CD4-positive, alpha-beta T cell treated with Interleukin-21 for 1 hour (primary cell): ENCODE data around the gene ELF2.
"Not testable (repeated sequence)": the region's sequence is repeated elsewhere in the genome, so short reads cannot be mapped to it uniquely, and the experiment has no call there.

Experiments used
- DNase-seq: peaks from one replicate; pipeline ENCODE4 v3.0.0-alpha.2; 2020

ELF2 gene

DNA sequence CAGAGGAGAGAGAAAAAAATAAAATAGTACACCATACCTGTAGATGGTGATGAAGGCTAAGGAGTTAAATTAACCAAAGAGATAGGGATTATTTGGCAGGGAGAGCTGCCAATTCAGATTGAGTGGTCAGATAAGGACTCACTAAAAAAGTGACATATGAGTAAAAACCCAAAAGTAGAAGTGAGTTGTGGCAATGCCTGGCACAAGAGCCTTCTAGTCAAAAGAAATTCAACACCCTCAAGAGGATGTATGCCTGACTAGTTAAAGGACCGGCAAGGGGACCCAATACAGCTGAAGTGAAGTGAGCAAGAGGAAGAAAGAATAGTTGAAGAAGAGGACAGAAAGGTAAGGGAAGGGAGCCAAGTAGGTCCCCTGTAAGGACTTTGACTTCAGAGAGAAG is 34.9 kb downstream of the ELF2 start:
- DNase-seq, result no peak

DNA sequence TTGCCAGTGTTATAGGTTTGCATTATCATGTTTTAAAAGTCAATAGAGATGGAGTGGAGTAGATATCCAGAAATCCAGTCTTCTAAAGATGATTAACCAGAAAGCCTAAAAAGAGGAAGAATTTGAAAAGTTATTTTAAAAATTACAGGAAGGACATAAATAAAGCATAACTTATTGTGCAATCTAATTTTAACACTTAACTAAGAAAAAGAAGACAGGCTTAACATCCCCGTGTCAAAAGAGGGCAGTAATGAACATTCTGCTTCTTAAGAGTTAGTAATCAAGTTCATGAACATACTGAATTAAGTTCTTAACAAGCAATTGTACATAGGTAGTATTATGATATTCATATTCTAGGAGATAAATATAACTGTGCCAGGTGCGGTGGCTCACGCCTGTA is 39.3 kb downstream of the ELF2 start:
- DNase-seq, result no peak

DNA sequence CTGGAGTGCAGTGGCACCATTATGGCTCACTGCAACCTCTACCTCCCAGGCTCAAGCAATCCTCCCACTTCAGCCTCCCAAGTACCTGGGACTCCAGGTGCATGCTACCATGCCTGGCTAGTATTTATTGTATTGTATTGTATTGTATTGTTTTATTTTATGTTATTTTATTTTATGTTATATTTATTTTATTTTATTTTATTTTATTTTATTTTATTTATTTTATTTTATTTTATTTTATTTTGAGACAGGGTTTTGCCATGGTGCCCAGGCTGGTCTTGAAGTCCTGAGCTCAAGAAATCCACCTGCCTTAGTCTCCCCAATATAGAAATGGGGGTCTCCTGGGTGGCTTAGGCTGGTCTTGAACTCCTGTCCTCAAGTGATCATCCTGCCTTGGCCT is 42.6 kb downstream of the ELF2 start:
- no peak for DNase-seq

DNA sequence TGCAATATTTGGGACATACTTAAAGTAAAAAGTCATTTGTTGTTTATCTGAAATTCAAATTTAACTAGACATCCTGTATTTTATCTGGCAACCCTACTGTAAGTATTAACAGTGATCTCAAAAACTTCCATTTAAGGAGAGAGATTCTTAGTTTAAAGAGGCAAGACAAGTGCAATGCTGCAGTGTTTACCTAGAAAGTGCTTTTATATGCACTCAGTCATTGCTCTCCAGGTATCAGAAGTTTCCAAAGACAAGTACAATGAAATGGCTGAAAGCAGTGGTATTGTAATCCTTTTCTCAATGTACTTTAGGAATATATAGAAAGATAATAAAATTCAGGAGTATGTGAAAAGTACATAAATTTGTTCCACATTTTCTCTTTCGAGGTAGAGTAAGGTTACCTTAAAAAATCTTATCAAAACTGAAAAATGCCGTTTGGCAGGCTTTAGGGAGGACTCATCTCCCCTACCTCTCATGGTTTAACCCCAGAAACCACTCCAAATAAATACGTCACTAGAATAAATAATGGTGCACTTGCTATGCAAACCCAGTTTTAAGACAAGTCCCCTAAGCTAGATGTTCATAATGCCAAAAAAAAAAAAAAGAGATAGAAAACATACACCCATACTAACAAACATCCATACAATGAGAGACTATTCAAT is 45.7 kb downstream of the ELF2 start:
- no peak for DNase-seq

DNA sequence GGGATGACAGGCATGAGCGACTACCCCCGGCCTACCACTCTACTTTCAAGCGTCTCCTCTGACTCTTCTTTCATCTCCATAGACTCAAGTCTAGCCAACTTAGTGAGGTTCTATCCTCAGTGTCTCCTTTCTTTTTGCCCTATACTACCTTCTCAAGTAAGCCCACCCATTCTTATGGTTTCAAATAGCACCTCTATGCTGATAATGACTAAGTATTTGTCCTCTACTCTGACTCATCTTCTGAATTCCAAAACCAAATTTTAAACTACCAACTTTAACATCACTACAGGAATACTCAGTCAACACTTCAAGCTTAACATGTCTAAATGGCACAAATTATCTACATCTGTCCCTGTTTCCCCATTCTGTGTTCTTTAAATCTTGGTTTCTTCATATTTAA is 47.8 kb downstream of the ELF2 start:
- DNase-seq, result no peak

DNA sequence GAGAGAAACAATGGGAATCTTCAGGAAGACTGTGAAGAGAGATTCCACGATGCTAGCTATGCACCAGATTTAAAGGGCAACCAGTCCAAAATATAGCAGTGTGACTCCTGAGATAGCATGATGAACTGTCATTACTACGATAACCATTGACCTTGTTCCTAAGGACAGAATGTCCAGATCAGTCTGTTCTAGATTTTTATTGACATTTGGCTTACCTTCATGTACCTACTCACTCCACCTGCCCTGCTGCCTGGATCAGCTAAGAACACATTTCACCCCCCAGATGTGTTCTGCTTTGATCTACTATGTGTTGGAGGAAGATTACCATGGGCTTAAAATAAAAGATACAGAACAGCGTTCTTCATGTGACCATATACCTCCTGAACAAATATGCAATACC is 50.1 kb downstream of the ELF2 start:
- DNase-seq, result no peak

DNA sequence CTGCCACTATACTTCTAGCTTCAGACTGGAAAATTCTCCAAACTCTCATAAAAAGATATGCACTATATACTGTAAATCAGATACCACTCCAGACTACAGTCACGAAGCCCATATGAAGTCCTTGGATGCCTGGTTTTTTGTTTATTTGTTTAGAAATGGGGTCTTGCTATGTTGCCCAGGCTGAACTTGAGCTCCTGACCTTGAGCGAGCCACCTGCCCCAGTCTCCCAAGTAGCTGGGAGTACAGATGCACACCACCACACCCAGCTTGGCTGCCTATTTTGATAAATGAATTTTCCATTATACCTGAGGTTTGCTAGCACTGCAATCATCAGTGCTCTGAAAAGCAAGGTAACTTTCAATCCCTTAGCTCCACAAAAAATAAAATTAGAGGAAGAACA is 53.1 kb downstream of the ELF2 start:
- DNase-seq, result no peak

DNA sequence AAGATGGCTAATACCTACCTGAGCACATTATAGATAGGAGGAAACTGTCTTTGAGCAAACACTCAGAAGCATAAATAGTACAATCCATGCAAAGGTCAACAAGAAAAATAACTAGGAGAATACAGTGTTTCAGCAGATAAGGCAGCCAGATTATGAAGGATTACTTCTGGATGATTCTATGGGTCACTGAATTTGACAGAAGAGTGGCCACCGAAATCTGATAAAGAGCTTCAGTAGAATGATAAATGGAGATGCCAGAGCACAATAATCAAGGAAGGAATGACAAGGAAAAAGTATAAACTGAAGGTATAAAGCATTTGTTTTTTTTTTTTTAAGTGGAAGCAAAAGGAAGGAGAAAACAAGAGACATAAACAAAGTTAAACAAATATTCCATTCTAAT is 58.7 kb downstream of the ELF2 start:
- no peak for DNase-seq

DNA sequence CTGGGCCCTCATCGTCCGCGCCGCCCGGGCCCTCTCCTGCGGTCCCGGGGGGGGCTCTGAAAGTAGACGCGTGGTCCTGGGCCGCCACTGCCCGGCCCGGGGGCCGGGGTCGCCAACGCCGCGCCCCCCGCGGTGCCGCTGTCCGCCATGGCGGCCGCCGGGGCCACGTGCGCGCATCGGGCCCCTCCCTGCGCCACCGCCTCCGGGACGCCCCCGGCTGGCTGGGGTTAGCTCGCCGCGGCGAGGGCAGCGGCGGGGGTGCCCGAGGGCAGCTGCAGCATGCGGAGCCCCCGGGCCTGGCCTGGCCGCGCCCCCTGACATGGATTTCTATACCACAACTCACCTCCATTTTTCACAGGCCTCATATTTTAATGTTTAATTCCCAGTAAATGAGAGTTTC is 61.8 kb downstream of the ELF2 start:
- no peak for DNase-seq

DNA sequence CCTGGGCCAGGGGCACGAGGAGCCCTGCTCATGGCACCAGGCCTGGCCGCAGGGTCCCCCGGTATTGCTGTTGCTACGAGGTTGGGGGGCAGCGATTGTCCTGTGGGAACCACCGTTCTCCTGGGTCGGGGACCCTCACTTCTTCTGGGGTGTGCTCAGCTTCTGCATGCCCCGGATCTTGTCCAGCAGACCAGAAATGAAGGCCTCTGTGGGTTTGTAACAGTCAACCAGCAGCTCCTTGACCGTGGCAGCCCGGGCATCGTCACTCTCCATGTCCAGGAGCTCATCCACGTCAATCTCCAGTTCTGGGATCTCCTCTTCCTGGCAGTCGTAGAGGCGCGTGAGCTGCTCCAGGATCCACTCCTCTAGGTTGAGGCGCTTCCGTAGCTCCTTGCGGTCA is 62.2 kb downstream of the ELF2 start:
- DNase-seq, result not testable (repeated sequence)

DNA sequence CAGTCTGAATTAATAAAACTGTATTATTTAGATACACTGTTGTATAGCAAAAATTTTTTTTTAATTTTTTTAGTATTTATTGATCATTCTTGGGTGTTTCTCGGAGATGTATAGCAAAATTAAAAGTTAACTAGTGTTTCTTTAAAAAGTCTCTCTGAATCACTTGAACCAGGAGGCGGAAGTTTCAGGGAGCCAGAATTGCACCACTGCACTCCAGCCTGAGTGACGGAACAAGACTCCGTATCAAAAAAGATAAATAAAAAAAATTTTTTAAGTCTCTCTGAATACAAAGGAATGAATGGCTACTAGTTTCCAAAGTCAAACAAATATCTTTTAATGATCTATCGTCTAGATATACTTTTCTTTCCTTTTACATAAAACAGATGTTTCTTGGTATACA is 64.4 kb downstream of the ELF2 start:
- DNase-seq, result no peak

DNA sequence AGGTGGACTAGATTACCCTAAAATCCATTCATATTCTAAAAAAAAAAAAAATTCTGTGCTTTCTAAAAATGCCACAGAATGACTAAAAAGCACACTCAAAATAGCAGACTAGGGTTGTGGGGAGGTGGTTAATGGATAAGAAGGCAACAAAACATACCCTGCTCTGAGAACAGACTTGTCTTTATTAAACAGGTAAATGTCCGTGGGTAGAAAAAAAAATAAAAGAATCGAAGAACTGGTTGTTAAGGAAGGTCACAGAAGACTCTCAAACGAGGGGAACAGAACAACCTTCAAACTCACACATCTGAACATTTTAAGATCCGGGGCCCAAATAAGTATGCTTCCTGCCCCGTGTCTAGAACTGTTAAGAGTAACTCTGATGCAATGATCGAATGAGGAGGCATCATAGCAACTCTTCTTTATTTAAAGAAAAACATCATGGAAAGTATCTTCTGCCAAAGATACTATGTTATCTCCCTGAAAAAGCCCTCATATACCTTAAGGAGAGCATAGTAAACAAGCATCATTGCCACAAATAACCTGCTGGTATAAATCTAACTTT is 68.4 kb downstream of the ELF2 start:
- DNase-seq, result no peak

DNA sequence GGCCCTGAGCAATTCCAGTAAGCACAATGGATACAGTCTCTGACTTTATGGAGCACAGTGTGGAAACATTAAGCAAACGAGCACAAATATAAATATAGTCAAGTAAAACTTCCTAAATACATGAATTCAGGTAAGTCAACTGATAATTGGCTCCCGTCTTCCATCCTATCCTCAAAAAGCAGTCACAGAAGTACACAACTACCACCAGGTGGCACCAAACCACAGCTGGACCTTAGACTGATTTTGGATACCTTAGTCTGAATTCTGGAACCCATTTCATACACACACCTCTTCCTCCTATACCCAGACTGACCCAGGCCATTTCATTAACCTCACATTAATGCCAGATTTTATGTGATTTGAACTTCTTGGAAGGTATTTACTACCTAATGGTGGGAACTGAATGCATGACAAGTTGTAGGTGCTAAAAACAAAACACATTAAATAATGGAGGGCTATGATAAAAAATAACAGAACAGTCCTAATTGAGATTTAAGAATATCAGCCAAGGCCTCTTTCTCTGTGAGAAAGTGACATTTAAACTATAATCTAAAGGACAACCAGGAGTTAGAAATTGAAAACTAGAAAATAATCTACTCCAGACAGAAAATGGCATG is 77.5 kb downstream of the ELF2 start:
- peak; percentile 82 for DNase-seq

DNA sequence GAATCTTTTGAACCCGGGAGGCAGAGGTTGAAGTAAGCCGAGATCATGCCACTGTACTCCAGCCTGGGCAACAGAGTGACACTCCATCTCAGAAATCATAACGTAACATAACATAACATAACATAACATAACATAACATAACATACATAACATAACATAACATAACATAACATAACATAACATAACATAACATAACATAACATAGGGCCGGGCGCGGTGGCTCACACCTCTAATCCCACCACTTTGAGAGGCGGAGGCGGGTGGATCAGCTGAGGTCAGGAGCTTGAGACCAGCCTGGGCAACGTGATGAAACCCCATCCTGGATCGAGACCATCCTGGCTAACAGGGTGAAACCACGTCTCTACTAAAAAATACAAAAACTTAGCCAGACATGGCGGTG is 84.7 kb downstream of the ELF2 start:
- no peak for DNase-seq

DNA sequence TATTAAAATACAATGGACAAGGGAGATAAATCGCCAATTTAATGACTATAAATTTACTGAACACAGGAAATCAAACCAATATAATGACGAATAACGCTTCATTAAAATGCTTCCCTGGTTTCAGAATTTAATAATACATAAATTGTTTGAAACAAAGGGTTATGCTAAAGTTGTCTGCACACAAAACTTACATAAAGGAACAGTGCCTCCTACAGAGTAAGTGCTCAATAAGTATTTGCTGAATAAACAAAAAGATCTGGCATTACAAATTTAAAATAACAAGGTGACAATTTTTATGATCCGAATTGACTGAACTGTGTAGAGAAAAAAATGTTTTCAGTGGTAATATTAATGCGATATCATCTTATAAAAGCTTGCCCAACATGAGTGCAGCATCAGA is 91.9 kb downstream of the ELF2 start:
- peak; percentile 26 for DNase-seq

DNA sequence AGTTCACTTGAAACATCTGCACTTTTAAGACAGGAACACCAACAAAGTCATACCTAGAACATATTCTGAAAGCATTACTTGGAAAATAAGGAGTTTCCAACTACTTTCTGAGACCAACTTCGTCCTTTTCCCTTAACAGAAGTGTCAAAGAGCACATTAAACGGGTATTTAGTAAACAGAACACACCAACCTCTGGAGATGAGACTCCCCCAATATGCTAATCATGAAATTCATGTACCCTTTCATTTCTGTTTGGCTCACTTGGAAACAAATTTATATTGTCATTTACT is 92.3 kb downstream of the ELF2 start:
- no peak for DNase-seq

DNA sequence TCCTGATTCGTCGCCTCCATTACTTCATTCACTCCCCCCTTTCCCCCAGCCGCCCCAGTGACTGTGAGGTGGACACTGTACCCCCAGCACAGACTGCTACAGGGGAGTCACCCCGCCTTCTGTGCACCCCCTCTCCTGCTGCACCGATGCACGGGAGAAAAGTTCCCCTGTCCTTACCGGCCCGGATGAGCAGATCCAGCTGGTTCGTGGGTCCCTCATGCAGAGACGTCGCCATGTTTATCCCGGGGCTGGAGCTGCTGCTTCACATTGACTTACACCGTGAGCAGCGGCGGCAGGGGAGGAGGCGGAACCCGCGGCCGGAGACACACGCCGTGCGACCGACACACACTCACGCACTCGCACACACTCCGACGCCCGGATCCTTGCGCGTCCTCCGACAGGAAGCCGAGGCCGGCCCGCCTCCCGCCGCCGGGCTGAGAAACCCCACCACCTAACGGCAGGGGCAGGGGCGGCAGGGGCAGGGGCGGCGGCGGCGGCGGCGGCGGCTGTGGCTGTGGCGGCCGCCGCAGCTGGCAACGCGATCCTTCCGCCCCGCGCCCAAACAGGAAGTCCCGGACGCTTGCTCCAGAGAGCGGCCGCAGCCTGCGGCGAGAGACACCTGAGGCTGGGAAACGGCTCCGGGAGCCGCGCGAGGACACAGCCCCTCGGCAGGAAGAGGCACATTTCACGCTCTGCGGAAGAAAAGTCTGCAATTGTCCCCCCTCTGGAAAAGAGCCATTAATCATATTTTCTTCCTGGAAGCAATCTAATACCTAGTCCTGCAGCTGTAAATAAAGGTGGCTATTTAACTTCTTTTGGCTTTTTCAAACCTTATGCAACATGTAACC is 92.8 kb downstream of the ELF2 start:
- peak; percentile 86 for DNase-seq

DNA sequence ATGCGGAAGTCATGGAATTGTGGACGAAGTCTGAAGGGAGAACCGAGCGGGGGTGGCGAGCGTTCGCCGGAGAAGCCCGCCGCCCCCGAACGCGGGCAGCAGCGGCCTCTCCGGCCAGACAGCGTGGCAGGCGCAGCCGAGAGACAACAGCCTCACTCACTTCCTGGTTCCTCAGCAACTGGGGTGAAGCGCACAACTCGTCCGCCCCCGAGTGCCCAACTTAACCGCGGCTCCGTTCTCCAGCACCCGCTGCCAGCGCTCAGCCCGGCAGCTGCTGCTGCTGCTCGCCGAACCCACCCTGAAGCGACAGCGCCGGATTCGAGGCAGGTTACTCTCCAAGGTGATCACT is 93.4 kb downstream of the ELF2 start:
- peak; percentile 70 for DNase-seq

DNA sequence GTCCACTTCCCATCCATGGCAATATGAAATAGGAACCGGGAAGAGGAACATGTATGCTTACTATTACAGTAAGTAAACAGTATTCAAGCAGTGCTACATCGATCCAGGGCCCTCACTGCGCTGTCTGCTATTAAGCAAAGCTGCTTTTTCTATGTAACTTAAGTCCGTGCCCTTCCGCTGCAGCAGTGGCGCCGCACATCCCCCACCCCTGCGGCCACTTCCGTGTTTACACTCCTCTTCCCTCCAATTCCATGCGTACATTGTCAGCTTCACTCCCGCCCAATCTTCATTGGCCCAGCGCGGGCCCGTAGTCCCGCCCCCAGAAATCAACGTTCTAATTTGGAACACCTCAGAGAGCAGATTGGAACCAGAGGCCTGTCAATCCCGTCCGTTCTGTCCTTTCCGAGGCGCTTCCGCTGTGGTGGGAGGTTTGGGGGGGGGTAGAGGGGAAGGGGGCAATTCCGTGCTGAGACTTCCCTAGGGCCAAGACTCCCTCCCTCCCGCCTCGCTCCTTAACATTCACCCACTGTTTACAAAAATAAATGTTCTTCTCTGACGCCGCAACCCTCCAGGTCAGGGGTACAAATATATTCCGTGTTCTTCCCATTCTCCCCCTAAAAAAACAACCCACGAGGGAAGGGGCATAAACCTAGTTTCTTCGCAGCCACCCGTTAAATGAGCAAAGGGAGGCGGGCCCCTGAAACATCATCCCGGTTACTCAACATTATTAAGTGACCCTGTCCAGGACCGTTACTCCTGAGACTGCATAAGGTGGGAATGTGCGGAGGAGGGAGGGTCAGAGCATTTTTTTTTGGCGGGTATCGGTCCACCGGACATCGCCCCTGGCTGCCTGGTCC is 94.0 kb downstream of the ELF2 start:
- DNase-seq, result peak; percentile 95

DNA sequence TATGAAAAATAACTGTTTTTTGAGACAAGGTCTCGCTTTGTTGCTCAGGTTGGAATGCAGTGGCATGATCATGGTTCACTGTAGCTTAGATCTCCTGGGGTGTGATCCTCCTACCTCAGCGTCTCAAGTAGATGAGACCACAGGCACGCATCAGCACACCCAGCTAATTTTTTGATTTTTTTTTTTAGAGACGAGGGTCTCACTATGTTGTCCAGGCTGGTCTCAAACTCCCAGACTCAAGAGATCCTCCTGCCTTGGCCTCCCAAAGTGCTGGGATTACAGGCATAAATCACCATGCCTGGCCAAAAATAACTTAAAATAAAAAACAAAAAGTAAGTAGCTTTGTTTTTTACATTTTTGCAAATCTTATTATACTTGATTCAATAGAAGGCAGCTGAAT is 98.1 kb downstream of the ELF2 start:
- no peak for DNase-seq

DNA sequence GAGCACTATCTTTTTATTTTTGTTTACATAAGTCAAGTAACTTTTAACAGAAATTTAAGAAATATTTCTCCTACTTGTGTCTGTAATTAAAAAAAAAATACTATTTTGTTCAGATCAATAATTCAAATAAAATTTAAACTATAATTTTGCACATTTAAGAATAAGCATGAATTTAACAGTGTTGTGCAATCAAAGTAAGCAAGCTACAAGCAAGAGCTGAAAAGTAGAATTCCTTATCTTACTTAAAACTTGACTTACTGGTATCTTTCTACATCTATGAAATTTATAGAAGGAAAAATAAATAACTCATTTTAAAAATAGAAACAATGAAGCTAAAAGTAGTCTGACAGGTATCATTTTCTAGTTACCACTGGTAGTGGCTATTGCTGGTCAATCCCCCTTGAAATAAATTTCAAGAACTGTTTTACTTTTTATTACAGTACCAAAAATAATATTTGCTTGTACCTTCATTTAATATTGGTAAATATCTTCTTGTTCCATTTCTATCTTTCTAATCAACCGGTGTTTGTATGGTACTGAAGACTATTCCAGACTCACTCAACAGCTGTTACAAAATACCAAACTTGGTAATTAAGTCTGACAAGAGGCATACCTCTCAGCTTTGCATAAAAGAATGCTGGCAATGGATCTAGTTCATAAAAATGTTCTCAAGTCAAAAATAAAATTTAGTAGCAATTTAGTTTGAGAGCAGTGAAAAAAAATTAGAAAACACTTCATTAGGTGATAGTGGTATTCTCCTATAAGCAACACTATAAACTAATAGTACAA is 99.3 kb downstream of the ELF2 start:
- no peak for DNase-seq

DNA sequence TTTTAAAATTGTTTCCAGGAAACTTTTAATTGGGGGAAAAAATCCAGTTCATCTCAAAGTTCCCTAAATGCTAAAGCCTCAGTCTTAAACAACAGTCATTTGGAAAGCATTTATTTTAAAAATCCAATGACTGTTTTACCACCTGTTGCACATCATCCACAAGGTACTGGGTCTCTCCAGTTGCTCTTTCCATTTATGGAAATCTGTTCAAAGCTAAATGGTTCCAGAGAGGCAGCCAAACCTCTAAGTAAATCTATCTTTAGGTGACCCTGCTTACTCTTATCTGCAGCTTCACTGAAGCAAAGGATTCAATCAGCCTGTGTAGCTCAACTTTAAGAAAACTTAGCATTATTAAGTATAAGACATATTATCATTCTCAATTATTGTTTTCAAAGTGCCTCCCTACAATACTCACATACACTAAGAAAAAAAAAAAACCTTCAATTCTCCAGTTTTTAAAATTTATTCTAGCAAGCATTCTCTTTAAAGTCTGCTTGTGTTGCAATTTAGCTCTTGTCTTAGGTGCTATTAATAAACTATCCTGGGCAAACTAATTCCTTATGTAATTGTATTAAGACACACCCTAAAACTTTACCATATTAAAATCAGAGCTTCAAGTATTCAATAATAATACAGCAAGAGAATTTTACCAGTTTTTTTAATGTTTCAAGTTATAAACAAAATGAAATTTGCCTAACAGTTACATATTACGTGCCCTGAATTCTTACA is 100.8 kb downstream of the ELF2 start:
- no peak for DNase-seq
